Neural cell (in vitro differentiated cells): ENCODE measurements around the gene RNF215. TPM values are rescaled to one million over a fixed set of nuclear protein-coding genes. Genes with fewer than 3 reads are reported as not detected.

ENCODE experiments used
- H2AFZ ChIP-seq: fragments of 200-600, 300-800 bp; sonication (generic), shearing (Covaris generic); 2 replicates; pipeline ENCODE4 v1.6.0; 2014; ENCODE audit warnings: low read depth, mild to moderate bottlenecking, antibody characterized with exemption, low read length, moderate library complexity
- H3F3A ChIP-seq: fragments of 200-600 bp; shearing (Covaris generic); 2 replicates; pipeline ENCODE4 v1.6.1; 2016; ENCODE audit warnings: mild to moderate bottlenecking, moderate library complexity, mixed read lengths, antibody characterized with exemption, low read length; ENCODE audit not compliant: insufficient read depth, poor library complexity, severe bottlenecking
- H3K27ac ChIP-seq: fragments of 200-600, 300-800 bp; sonication (generic), shearing (Covaris generic); 2 replicates; pipeline ENCODE4 v1.5.1; 2014; ENCODE audit warnings: mild to moderate bottlenecking, low read length, moderate library complexity
- H3K27me3 ChIP-seq: fragments of 300-800, 200-600 bp; sonication (generic), shearing (Covaris generic); 2 replicates; pipeline ENCODE4 v1.6.0; 2014; ENCODE audit warnings: mild to moderate bottlenecking, low read depth, low read length, moderate library complexity; ENCODE audit not compliant: insufficient read depth
- H3K36me3 ChIP-seq: fragments of 300-800, 200-600 bp; sonication (generic), shearing (Covaris generic); 2 replicates; pipeline ENCODE4 v1.5.1; 2014; ENCODE audit warnings: mild to moderate bottlenecking, antibody characterized with exemption, low read length, moderate library complexity; ENCODE audit not compliant: insufficient read depth
- H3K4me2 ChIP-seq: fragments of 300-800, 200-600 bp; sonication (generic), shearing (Covaris generic); 2 replicates; pipeline ENCODE4 v1.6.0; 2014; ENCODE audit warnings: mild to moderate bottlenecking, low read length
- H3K4me3 ChIP-seq: fragments of 300-800, 200-600 bp; sonication (generic), shearing (Covaris generic); 2 replicates; pipeline ENCODE4 v1.5.1; 2014; ENCODE audit warnings: mild to moderate bottlenecking, low read length, moderate library complexity
- H3K79me2 ChIP-seq: fragments of 200-600 bp; shearing (Covaris generic); replicated peaks from 2 replicates; pipeline ENCODE4 v1.6.0; 2014; ENCODE audit warnings: mild to moderate bottlenecking, low read length, moderate library complexity; ENCODE audit not compliant: insufficient read depth
- H3K9ac ChIP-seq: fragments of 300-800, 200-600 bp; sonication (generic), shearing (Covaris generic); 2 replicates; pipeline ENCODE4 v1.6.1; 2016; ENCODE audit warnings: mild to moderate bottlenecking, low read length, mixed read lengths
- H3K9me2 ChIP-seq: fragments of 200-600 bp; shearing (Covaris generic); 2 replicates; pipeline ENCODE4 v1.6.1; 2016; ENCODE audit warnings: mild to moderate bottlenecking, low read length, mixed read lengths; ENCODE audit not compliant: insufficient read depth
- H3K9me3 ChIP-seq: fragments of 200-600, 300-800 bp; sonication (generic), shearing (Covaris generic); 2 replicates; pipeline ENCODE4 v1.6.1; 2016; ENCODE audit warnings: mild to moderate bottlenecking, mixed run types, low read length, moderate library complexity, mixed read lengths
- H4K20me1 ChIP-seq: fragments of 200-600 bp; shearing (Covaris generic); 2 replicates; pipeline ENCODE4 v1.6.1; 2016; ENCODE audit warnings: mild to moderate bottlenecking, mixed run types; ENCODE audit not compliant: insufficient read depth
- CTCF ChIP-seq: fragments of 450-650 bp; IDR thresholded peaks from 2 replicates; pipeline ENCODE4 v1.5.1; 2014; ENCODE audit warnings: antibody characterized with exemption, mild to moderate bottlenecking, moderate library complexity; ENCODE audit not compliant: poor library complexity, severe bottlenecking
- EP300 ChIP-seq: fragments of 450-650 bp; conservative IDR thresholded peaks from 2 replicates; pipeline ENCODE4 v1.6.1; 2014; ENCODE audit warnings: antibody characterized with exemption, mild to moderate bottlenecking, moderate library complexity; ENCODE audit not compliant: poor library complexity, severe bottlenecking
- EZH2 ChIP-seq: fragments of 200-600, 300-800 bp; shearing (Covaris generic), sonication (generic); IDR thresholded peaks from 2 replicates; pipeline ENCODE4 v1.6.1; 2014; ENCODE audit warnings: antibody characterized with exemption, low read length, borderline replicate concordance, mild to moderate bottlenecking; ENCODE audit not compliant: insufficient read depth, poor library complexity, severe bottlenecking
- MXI1 ChIP-seq: fragments of 450-650 bp; conservative IDR thresholded peaks from 2 replicates; pipeline ENCODE4 v1.6.1; 2014; ENCODE audit warnings: antibody characterized with exemption, mild to moderate bottlenecking; ENCODE audit not compliant: poor library complexity, severe bottlenecking
- POLR2AphosphoS5 ChIP-seq: IDR thresholded peaks from 2 replicates; pipeline ENCODE4 v1.6.1; 2012
- RAD21 ChIP-seq: fragments of 450-650 bp; conservative IDR thresholded peaks from 2 replicates; pipeline ENCODE4 v1.6.1; 2014; ENCODE audit warnings: antibody characterized with exemption, mild to moderate bottlenecking, moderate library complexity
- REST ChIP-seq: IDR thresholded peaks from 2 replicates; pipeline ENCODE4 v1.6.1; 2012; ENCODE audit warnings: borderline replicate concordance
- SMC3 ChIP-seq: fragments of 450-650 bp; conservative IDR thresholded peaks from 2 replicates; pipeline ENCODE4 v1.6.1; 2014; ENCODE audit warnings: antibody characterized with exemption, mild to moderate bottlenecking, moderate library complexity; ENCODE audit not compliant: poor library complexity
- TAF1 ChIP-seq: IDR thresholded peaks from 2 replicates; pipeline ENCODE4 v1.6.1; 2012; ENCODE audit warnings: low read depth
- polyA plus RNA-seq: library from polyadenylated mRNA; depleted of rRNA; stranded (reverse); fragments of >200 nt; gene quantifications from 2 replicates; pipeline ENCODE4 v1.2.3, GENCODE V29; 2014

Gene RNF215
- polyA plus RNA-seq, 1 donor from 2014 or later: 28.3 TPM

- no peak overlapping the region for H3K27ac ChIP-seq
- no peaks in the 10 kb centered on the region for H3F3A ChIP-seq
- H3K79me2 ChIP-seq: no peaks in the 10 kb centered on the region
- no peaks in the 10 kb centered on the region for H3K9me2 ChIP-seq
- no peak overlapping the region for H3K9ac ChIP-seq
- H3K9me3 ChIP-seq: no peaks in the 10 kb centered on the region
- H2AFZ ChIP-seq: no peak overlapping the region
- H3K4me3 ChIP-seq: no peak overlapping the region
- TF ChIP-seq POLR2AphosphoS5: no peak
- TF ChIP-seq MXI1: no peak
- no peak for TF ChIP-seq EP300
- TF ChIP-seq CTCF: no peak
- no peak for TF ChIP-seq SMC3
- no peak overlapping the region for H3K4me2 ChIP-seq
- no peaks in the 10 kb centered on the region for H3K36me3 ChIP-seq
- no peaks in the 10 kb centered on the region for H3K27me3 ChIP-seq
- no peaks in the 10 kb centered on the region for H4K20me1 ChIP-seq
Measured at GRCh38 chr22:30362651-30363281, 24.4 kb downstream of the RNF215 start.

GRCh38 chr22:30361916-30362650 lies 25.1 kb downstream of the RNF215 start:
- H3K9ac ChIP-seq: no peak overlapping the region
- no peak for TF ChIP-seq TAF1
- no peak for TF ChIP-seq MXI1

GRCh38 chr22:30358541-30358940 lies 28.7 kb downstream of the RNF215 start:
- Histone ChIP-seq H3K4me2 (no peak overlapping the region), H3K4me3 (peak overlapping the region; percentile 89), H3K27ac (no peak overlapping the region), H3F3A (no peaks in the 10 kb centered on the region), H3K9me2 (no peaks in the 10 kb centered on the region), H2AFZ (no peak overlapping the region), H4K20me1 (peaks cover 8% of the 10 kb centered on the region), H3K9ac (no peak overlapping the region), H3K27me3 (no peaks in the 10 kb centered on the region), H3K79me2 (peaks cover 27% of the 10 kb centered on the region), H3K36me3 (no peaks in the 10 kb centered on the region), H3K9me3 (no peaks in the 10 kb centered on the region)
- no peak for TF ChIP-seq EP300
- TF ChIP-seq EZH2: no peak
- TF ChIP-seq TAF1: no peak
- no peak for TF ChIP-seq CTCF
- TF ChIP-seq REST: no peak
- TF ChIP-seq RAD21: no peak
- TF ChIP-seq POLR2AphosphoS5: no peak
- TF ChIP-seq MXI1: no peak
- no peak for TF ChIP-seq SMC3

More at GRCh38 chr22:30361916-30362650, 25.1 kb downstream of the RNF215 start:
- H3K4me3 ChIP-seq: no peak overlapping the region
- H3F3A ChIP-seq: no peaks in the 10 kb centered on the region
- no peak overlapping the region for H2AFZ ChIP-seq
- no peak overlapping the region for H3K27ac ChIP-seq
- H3K27me3 ChIP-seq: no peaks in the 10 kb centered on the region
- H3K36me3 ChIP-seq: no peaks in the 10 kb centered on the region
- no peak overlapping the region for H3K4me2 ChIP-seq
- no peaks in the 10 kb centered on the region for H4K20me1 ChIP-seq
- no peaks in the 10 kb centered on the region for H3K79me2 ChIP-seq
- no peaks in the 10 kb centered on the region for H3K9me3 ChIP-seq
- no peaks in the 10 kb centered on the region for H3K9me2 ChIP-seq
